SU-DHL-6 (cell line): ENCODE data around the gene ALPK1.
A peak's percentile ranks its signal among the peaks of the same experiment; 100 is the strongest.

ENCODE experiments used
- H2AFZ ChIP-seq: fragments of 200-600 bp; sonication (generic); 2 replicates; pipeline ENCODE4 v1.6.1; 2014; ENCODE audit warnings: low read depth, mild to moderate bottlenecking, moderate library complexity, mixed read lengths, antibody characterized with exemption, low read length; ENCODE audit not compliant: severe bottlenecking
- H3F3A ChIP-seq: fragments of 200-600 bp; shearing (Covaris generic); 2 replicates; pipeline ENCODE4 v1.6.0; 2016; ENCODE audit warnings: antibody characterized with exemption, mild to moderate bottlenecking; ENCODE audit not compliant: insufficient read depth
- H3K27ac ChIP-seq: fragments of 200-600 bp; sonication (generic); 2 replicates; pipeline ENCODE4 v1.5.1; 2016; ENCODE audit warnings: low read depth, mild to moderate bottlenecking, low read length, moderate library complexity, mixed read lengths
- H3K27me3 ChIP-seq: fragments of 200-600 bp; sonication (generic), shearing (Covaris generic); 2 replicates; pipeline ENCODE4 v1.6.0; 2014; ENCODE audit warnings: mild to moderate bottlenecking, low read length
- H3K36me3 ChIP-seq: fragments of 200-600 bp; sonication (generic); 2 replicates; pipeline ENCODE4 v1.6.1; 2014; ENCODE audit warnings: mild to moderate bottlenecking, low read length, mixed read lengths
- H3K4me2 ChIP-seq: fragments of 300-600, 200-600 bp; shearing (Covaris generic), sonication (generic); 2 replicates; pipeline ENCODE4 v1.6.0; 2014; ENCODE audit warnings: low read length, low read depth, mild to moderate bottlenecking; ENCODE audit not compliant: poor library complexity, severe bottlenecking
- H3K4me3 ChIP-seq: fragments of 200-600 bp; sonication (generic); 2 replicates; pipeline ENCODE4 v1.5.1; 2014; ENCODE audit warnings: antibody characterized with exemption, low read length, mild to moderate bottlenecking, mixed read lengths; ENCODE audit not compliant: insufficient read depth, poor library complexity, severe bottlenecking
- H3K79me2 ChIP-seq: fragments of 200-600 bp; sonication (generic); 2 replicates; pipeline ENCODE4 v1.6.1; 2014; ENCODE audit warnings: mild to moderate bottlenecking, low read length, moderate library complexity; ENCODE audit not compliant: insufficient read depth
- H3K9ac ChIP-seq: fragments of 200-600 bp; sonication (generic); 2 replicates; pipeline ENCODE4 v1.7.0; 2014; ENCODE audit warnings: mild to moderate bottlenecking, low read length
- H3K9me2 ChIP-seq: fragments of 200-600 bp; sonication (generic); replicated peaks from 2 replicates; pipeline ENCODE4 v1.6.1; 2014; ENCODE audit warnings: low read length; ENCODE audit not compliant: insufficient read depth
- H3K9me3 ChIP-seq: fragments of 200-600 bp; sonication (generic); 2 replicates; pipeline ENCODE4 v1.6.1; 2014; ENCODE audit warnings: low read length, mixed read lengths; ENCODE audit not compliant: insufficient read depth
- H4K20me1 ChIP-seq: fragments of 200-600 bp; sonication (generic); 2 replicates; pipeline ENCODE4 v1.6.1; 2014; ENCODE audit warnings: low read depth, mild to moderate bottlenecking, antibody characterized with exemption, low read length, moderate library complexity, mixed read lengths
- CTCF ChIP-seq: fragments of 200-600 bp; sonication (generic); IDR thresholded peaks from one replicate; pipeline ENCODE4 v1.5.1; 2017; ENCODE audit warnings: antibody characterized with exemption, mild to moderate bottlenecking, low read length, moderate library complexity; ENCODE audit not compliant: insufficient read depth, poor library complexity, severe bottlenecking
- EZH2phosphoT487 ChIP-seq: fragments of 200-600 bp; sonication (generic), shearing (Covaris generic); conservative IDR thresholded peaks from 2 replicates; pipeline ENCODE4 v1.6.1; 2018; ENCODE audit warnings: mild to moderate bottlenecking, antibody characterized with exemption, low read length, moderate library complexity, mixed read lengths

The ALPK1 gene

GRCh38 chr4:112277705-112278448, 19.3 kb upstream of the ALPK1 start:
- H2AFZ ChIP-seq = no peak overlapping the region
- H4K20me1 ChIP-seq = peaks cover 4% of the 10 kb centered on the region; the same call in 1 of the 2 replicates
- H3K4me3 ChIP-seq = no peak overlapping the region
- peaks cover 64% of the 10 kb centered on the region for H3K79me2 ChIP-seq
- H3K9me2 ChIP-seq = no peaks in the 10 kb centered on the region
- H3K36me3 ChIP-seq = peaks cover 15% of the 10 kb centered on the region; the same call in 1 of the 2 replicates
- H3K27me3 ChIP-seq = no peaks in the 10 kb centered on the region
- no peak overlapping the region for H3K4me2 ChIP-seq
- peaks cover 13% of the 10 kb centered on the region; the same call in 1 of the 2 replicates for H3F3A ChIP-seq
- peak overlapping the region; percentile 77; the same call in 1 of the 2 replicates for H3K27ac ChIP-seq
- H3K9me3 ChIP-seq = no peaks in the 10 kb centered on the region
- H3K9ac ChIP-seq = no peak overlapping the region
- TF ChIP-seq EZH2phosphoT487 (no peak), CTCF (no peak)

- peak overlapping the region; percentile 79 for H3K4me2 ChIP-seq
- H3K27me3 ChIP-seq = no peaks in the 10 kb centered on the region
- peak overlapping the region; percentile 77 for H3K27ac ChIP-seq
- no peak overlapping the region for H2AFZ ChIP-seq
- H3K79me2 ChIP-seq = peaks cover 78% of the 10 kb centered on the region
- H3K9me2 ChIP-seq = no peaks in the 10 kb centered on the region
- H3K9ac ChIP-seq = peak overlapping the region; percentile 41
- peaks cover 19% of the 10 kb centered on the region; the same call in 1 of the 2 replicates for H3F3A ChIP-seq
- peak overlapping the region; percentile 38 for H3K4me3 ChIP-seq
- H4K20me1 ChIP-seq = peaks cover 4% of the 10 kb centered on the region; the same call in 1 of the 2 replicates
- no peaks in the 10 kb centered on the region for H3K9me3 ChIP-seq
- TF ChIP-seq EZH2phosphoT487 = no peak
- no peak for TF ChIP-seq CTCF
- H3K36me3 ChIP-seq = peaks cover 15% of the 10 kb centered on the region; the same call in 1 of the 2 replicates
Observed at GRCh38 chr4:112279025-112279881, 17.9 kb upstream of the ALPK1 start.

- Histone ChIP-seq H4K20me1 (peaks cover 4% of the 10 kb centered on the region; the same call in 1 of the 2 replicates), H3K9ac (peak overlapping the region; percentile 41), H3K27ac (peak overlapping the region; percentile 77), H3K36me3 (peaks cover 15% of the 10 kb centered on the region; the same call in 1 of the 2 replicates), H3K27me3 (no peaks in the 10 kb centered on the region), H3K4me3 (peak overlapping the region; percentile 38), H2AFZ (no peak overlapping the region), H3K79me2 (peaks cover 85% of the 10 kb centered on the region), H3K9me2 (no peaks in the 10 kb centered on the region), H3F3A (peaks cover 19% of the 10 kb centered on the region; the same call in 1 of the 2 replicates), H3K4me2 (peak overlapping the region; percentile 79), H3K9me3 (no peaks in the 10 kb centered on the region)
- TF ChIP-seq EZH2phosphoT487 = no peak
- no peak for TF ChIP-seq CTCF
Observed at GRCh38 chr4:112279882-112280315, 17.3 kb upstream of the ALPK1 start.
